ENCODE data around the gene H2BK1.

Gene H2BK1

DNA sequence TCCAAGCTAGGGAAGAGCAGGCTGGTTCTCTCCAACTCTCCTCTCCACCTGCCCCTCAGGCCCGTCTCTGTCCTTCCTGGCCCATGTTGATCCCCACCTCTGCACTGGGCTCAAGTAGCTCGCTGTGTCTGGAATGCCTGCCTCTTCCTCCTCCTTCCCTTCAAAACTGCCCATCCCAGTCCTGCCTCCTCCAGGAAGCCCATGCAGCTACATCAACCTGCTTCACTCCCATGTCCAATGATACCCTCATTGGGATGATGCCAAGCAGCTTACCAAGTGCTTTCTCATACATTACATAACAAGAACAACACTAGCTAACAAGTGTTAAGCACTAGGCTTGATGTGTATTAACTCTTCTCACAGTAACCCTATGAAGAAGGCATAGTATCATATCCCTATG, 31.5 kb downstream of the H2BK1 start:
- H3K79me2 ChIP-seq (ENCODE audit: insufficient read depth, low read length), result no peaks in the 10 kb centered on the region
- H4K20me1 ChIP-seq (ENCODE audit: insufficient read depth, low read length), result 0 out of 2 replicates have a peak, but pooled peaks cover 6% of the 10 kb centered on the region
- ATAC-seq (ENCODE audit: insufficient read depth, low read depth) (no peak), DNase-seq (no peak)
- H3K4me2 ChIP-seq (ENCODE audit: insufficient read depth, low read length), result no peak overlapping the region
- H2AFZ ChIP-seq (ENCODE audit: low read depth, low read length), result no peak overlapping the region
- no peaks in the 10 kb centered on the region for H3K4me1 ChIP-seq (ENCODE audit: insufficient read depth, low read length)
- H3K4me3 ChIP-seq (ENCODE audit: low read depth in 1 of 2, low read length in 2 of 2), result no peak overlapping the region
- no peak for TF ChIP-seq EZH2 (IDR thresholded peaks at IDR 0.05; ENCODE audit: borderline replicate concordance, low read depth, low read length, severe bottlenecking)
- TF ChIP-seq, protein P1, sequence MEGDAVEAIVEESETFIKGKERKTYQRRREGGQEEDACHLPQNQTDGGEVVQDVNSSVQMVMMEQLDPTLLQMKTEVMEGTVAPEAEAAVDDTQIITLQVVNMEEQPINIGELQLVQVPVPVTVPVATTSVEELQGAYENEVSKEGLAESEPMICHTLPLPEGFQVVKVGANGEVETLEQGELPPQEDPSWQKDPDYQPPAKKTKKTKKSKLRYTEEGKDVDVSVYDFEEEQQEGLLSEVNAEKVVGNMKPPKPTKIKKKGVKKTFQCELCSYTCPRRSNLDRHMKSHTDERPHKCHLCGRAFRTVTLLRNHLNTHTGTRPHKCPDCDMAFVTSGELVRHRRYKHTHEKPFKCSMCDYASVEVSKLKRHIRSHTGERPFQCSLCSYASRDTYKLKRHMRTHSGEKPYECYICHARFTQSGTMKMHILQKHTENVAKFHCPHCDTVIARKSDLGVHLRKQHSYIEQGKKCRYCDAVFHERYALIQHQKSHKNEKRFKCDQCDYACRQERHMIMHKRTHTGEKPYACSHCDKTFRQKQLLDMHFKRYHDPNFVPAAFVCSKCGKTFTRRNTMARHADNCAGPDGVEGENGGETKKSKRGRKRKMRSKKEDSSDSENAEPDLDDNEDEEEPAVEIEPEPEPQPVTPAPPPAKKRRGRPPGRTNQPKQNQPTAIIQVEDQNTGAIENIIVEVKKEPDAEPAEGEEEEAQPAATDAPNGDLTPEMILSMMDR (IDR thresholded peaks at IDR 0.05; ENCODE audit: borderline replicate concordance, extremely low read depth, low read length, poor library complexity, severe bottlenecking), result no peak
- H3K27ac ChIP-seq (ENCODE audit: low read length), result no peak overlapping the region
- peaks cover 16% of the 10 kb centered on the region for H3K27me3 ChIP-seq (ENCODE audit: insufficient read depth, low read length, poor library complexity)
- no peaks in the 10 kb centered on the region for H3K9me3 ChIP-seq (ENCODE audit: insufficient read depth, low read length, severe bottlenecking)
- no peaks in the 10 kb centered on the region for H3K36me3 ChIP-seq (ENCODE audit: insufficient read depth, low read length)
- no peak overlapping the region for H3K9ac ChIP-seq (ENCODE audit: low read depth, low read length)

DNA sequence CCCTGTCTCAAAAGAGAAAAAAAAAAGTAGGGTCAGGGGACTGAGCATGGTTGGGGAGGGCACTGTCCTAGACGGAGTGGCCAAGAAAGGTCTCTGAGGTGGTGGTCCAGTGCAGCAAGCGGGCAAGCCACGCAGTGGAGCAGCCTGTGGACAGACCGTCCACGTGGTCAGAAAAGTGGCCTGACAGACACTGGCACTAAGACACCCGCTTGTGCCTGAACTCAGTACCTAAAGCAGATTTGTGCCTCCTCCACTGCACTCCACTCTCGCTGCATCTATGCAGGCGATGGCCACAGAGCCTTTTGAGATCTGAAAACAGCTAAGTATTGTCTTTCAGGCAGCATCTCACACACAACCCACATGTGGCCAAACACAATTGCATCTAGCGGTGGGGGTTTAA, 32.1 kb downstream of the H2BK1 start:
- Histone ChIP-seq H3K9ac (ENCODE audit: low read depth, low read length) (no peak overlapping the region), H3K4me1 (ENCODE audit: insufficient read depth, low read length) (no peaks in the 10 kb centered on the region), H3K4me2 (ENCODE audit: insufficient read depth, low read length) (no peak overlapping the region), H3K4me3 (ENCODE audit: low read depth in 1 of 2, low read length in 2 of 2) (no peak overlapping the region), H3K27me3 (ENCODE audit: insufficient read depth, low read length, poor library complexity) (peaks cover 16% of the 10 kb centered on the region), H3K79me2 (ENCODE audit: insufficient read depth, low read length) (no peaks in the 10 kb centered on the region), H3K9me3 (ENCODE audit: insufficient read depth, low read length, severe bottlenecking) (no peaks in the 10 kb centered on the region), H2AFZ (ENCODE audit: low read depth, low read length) (no peak overlapping the region), H3K27ac (ENCODE audit: low read length) (no peak overlapping the region), H4K20me1 (ENCODE audit: insufficient read depth, low read length) (0 out of 2 replicates have a peak, but pooled peaks cover 6% of the 10 kb centered on the region), H3K36me3 (ENCODE audit: insufficient read depth, low read length) (no peaks in the 10 kb centered on the region)
- TF ChIP-seq, protein P1 (IDR thresholded peaks at IDR 0.05; ENCODE audit: borderline replicate concordance, extremely low read depth, low read length, poor library complexity, severe bottlenecking), result no peak
- no peak for TF ChIP-seq EZH2 (IDR thresholded peaks at IDR 0.05; ENCODE audit: borderline replicate concordance, low read depth, low read length, severe bottlenecking)
- DNase-seq, result no peak
- no peak for ATAC-seq (ENCODE audit: insufficient read depth, low read depth)

DNA sequence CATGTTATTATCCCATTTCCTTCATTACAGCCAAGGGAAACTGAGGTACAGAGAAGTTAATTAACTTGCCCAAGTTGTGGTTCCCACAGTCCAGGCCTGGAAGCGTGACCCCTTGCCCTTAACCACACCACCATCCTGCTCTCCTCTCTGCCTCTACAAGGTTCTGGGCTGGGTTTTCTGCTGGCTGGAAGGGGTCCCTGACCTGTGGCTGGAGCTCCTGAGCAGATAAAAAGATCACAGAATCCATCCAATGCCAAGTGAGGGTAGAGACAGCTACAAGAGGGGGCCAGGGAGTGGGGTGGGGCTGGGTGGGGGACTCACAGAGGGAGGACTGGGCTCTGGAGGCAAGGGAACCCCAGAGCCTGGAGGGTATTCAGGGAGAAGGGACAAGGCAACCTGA, 33.0 kb downstream of the H2BK1 start:
- TF ChIP-seq, protein P1 (IDR thresholded peaks at IDR 0.05; ENCODE audit: borderline replicate concordance, extremely low read depth, low read length, poor library complexity, severe bottlenecking), result no peak
- TF ChIP-seq EZH2 (IDR thresholded peaks at IDR 0.05; ENCODE audit: borderline replicate concordance, low read depth, low read length, severe bottlenecking), result no peak
- no peaks in the 10 kb centered on the region for H3K79me2 ChIP-seq (ENCODE audit: insufficient read depth, low read length)
- no peak overlapping the region for H3K4me2 ChIP-seq (ENCODE audit: insufficient read depth, low read length)
- no peaks in the 10 kb centered on the region for H3K36me3 ChIP-seq (ENCODE audit: insufficient read depth, low read length)
- ATAC-seq (ENCODE audit: insufficient read depth, low read depth), result no peak
- H3K4me1 ChIP-seq (ENCODE audit: insufficient read depth, low read length), result no peaks in the 10 kb centered on the region; the same call in 1 of the 2 replicates
- H3K9me3 ChIP-seq (ENCODE audit: insufficient read depth, low read length, severe bottlenecking), result no peaks in the 10 kb centered on the region
- H3K27ac ChIP-seq (ENCODE audit: low read length), result no peak overlapping the region
- no peak overlapping the region for H2AFZ ChIP-seq (ENCODE audit: low read depth, low read length)
- 0 out of 2 replicates have a peak, but pooled peaks cover 6% of the 10 kb centered on the region for H4K20me1 ChIP-seq (ENCODE audit: insufficient read depth, low read length)
- peaks cover 16% of the 10 kb centered on the region for H3K27me3 ChIP-seq (ENCODE audit: insufficient read depth, low read length, poor library complexity)
- no peak overlapping the region for H3K9ac ChIP-seq (ENCODE audit: low read depth, low read length)
- no peak overlapping the region for H3K4me3 ChIP-seq (ENCODE audit: low read depth in 1 of 2, low read length in 2 of 2)
- no peak for DNase-seq

DNA sequence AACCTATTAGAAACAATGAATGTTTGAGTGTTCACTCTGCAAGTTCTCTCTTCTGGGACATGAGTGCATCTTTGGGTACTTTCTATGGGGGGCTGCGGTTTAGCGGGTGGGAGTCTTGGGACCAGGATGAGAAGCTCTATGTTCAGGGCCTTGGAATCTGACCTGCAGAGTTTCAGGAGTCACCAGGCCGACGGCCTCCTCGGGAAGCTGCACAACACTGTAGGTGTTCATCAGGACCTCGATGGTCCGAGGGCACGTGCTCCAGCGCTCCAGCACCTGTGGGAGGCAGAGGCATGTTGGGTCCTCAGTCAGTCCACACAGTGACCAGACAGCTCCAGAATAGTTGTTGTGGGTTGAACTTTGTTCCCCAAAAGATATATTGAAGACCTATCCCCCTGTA, 33.9 kb downstream of the H2BK1 start:
- Histone ChIP-seq H3K27ac (ENCODE audit: low read length) (no peak overlapping the region), H3K9me3 (ENCODE audit: insufficient read depth, low read length, severe bottlenecking) (no peaks in the 10 kb centered on the region), H3K36me3 (ENCODE audit: insufficient read depth, low read length) (no peaks in the 10 kb centered on the region), H3K79me2 (ENCODE audit: insufficient read depth, low read length) (no peaks in the 10 kb centered on the region), H3K4me2 (ENCODE audit: insufficient read depth, low read length) (no peak overlapping the region), H4K20me1 (ENCODE audit: insufficient read depth, low read length) (0 out of 2 replicates have a peak, but pooled peaks cover 6% of the 10 kb centered on the region), H3K4me3 (ENCODE audit: low read depth in 1 of 2, low read length in 2 of 2) (no peak overlapping the region), H3K27me3 (ENCODE audit: insufficient read depth, low read length, poor library complexity) (peaks cover 16% of the 10 kb centered on the region), H2AFZ (ENCODE audit: low read depth, low read length) (no peak overlapping the region), H3K9ac (ENCODE audit: low read depth, low read length) (no peak overlapping the region), H3K4me1 (ENCODE audit: insufficient read depth, low read length) (no peaks in the 10 kb centered on the region; the same call in 1 of the 2 replicates)
- DNase-seq (no peak), ATAC-seq (ENCODE audit: insufficient read depth, low read depth) (no peak)
- no peak for TF ChIP-seq EZH2 (IDR thresholded peaks at IDR 0.05; ENCODE audit: borderline replicate concordance, low read depth, low read length, severe bottlenecking)
- TF ChIP-seq, protein P1 (IDR thresholded peaks at IDR 0.05; ENCODE audit: borderline replicate concordance, extremely low read depth, low read length, poor library complexity, severe bottlenecking), result no peak

All from DND-41 (cell line).